ENCODE data around the gene SERTM1. TPM values are rescaled to one million over a fixed set of nuclear protein-coding genes. Genes with fewer than 3 reads are reported as not detected.
A peak's percentile ranks its signal among the peaks of the same experiment; 100 is the strongest.

SERTM1 gene
- total RNA-seq: under 1 TPM in 1 of 2 donors, not detected in 1; 0.36 TPM

GRCh38 chr13:36673838-36674326 lies at the start of gene SERTM1:
Gene SERTM1 (plus strand): TSS chr13:36674020. CDS start chr13:36695079, 21,059 bp downstream.
- Histone ChIP-seq H3K4me1 (replicated peaks) (no peaks in the 10 kb centered on the region), H3K4me3 (peak within 1 kb of the TSS; percentile 11), H3K27ac (no peak within 1 kb of the TSS), H3K27me3 (replicated peaks; ENCODE audit: insufficient read depth) (peaks cover 18% of the 10 kb centered on the region), H3K9me3 (no peaks in the 10 kb centered on the region), H3K36me3 (no peaks in the 10 kb centered on the region)
- intact Hi-C loops (cut with DNase I): no loop called here
- WGBS: 1% methylated on average over 50 of the region's 56 CpGs
- no peak for DNase-seq (ENCODE audit: low spot score)
- TF ChIP-seq CTCF (IDR thresholded peaks at IDR 0.05) (no peak), POLR2A (IDR thresholded peaks at IDR 0.05) (no peak), POLR2AphosphoS5 (IDR thresholded peaks at IDR 0.05) (no peak)

- no peaks in the 10 kb centered on the region for H3K27me3 ChIP-seq (replicated peaks; ENCODE audit: insufficient read depth)
- WGBS: 59% methylated on average over 5 of the region's 5 CpGs
- no peak overlapping the region for H3K27ac ChIP-seq
- H3K9me3 ChIP-seq: no peaks in the 10 kb centered on the region
- no peak for DNase-seq (ENCODE audit: low spot score)
- no peak overlapping the region for H3K4me3 ChIP-seq
- intact Hi-C loops (cut with DNase I): no loop called here
- no peaks in the 10 kb centered on the region for H3K4me1 ChIP-seq (replicated peaks)
- TF ChIP-seq CTCF (IDR thresholded peaks at IDR 0.05) (no peak), POLR2AphosphoS5 (IDR thresholded peaks at IDR 0.05) (no peak), POLR2A (IDR thresholded peaks at IDR 0.05) (no peak)
- H3K36me3 ChIP-seq: no peaks in the 10 kb centered on the region
Measured at GRCh38 chr13:36628377-36629056, 45.3 kb upstream of the SERTM1 start.

GRCh38 chr13:36629057-36629385 lies 44.8 kb upstream of the SERTM1 start:
- TF ChIP-seq POLR2AphosphoS5 (IDR thresholded peaks at IDR 0.05) (no peak), POLR2A (IDR thresholded peaks at IDR 0.05) (no peak), CTCF (IDR thresholded peaks at IDR 0.05) (no peak)
- Histone ChIP-seq H3K27me3 (replicated peaks; ENCODE audit: insufficient read depth) (no peaks in the 10 kb centered on the region), H3K4me1 (replicated peaks) (no peaks in the 10 kb centered on the region), H3K36me3 (no peaks in the 10 kb centered on the region), H3K27ac (no peak overlapping the region), H3K9me3 (no peaks in the 10 kb centered on the region), H3K4me3 (no peak overlapping the region)
- 22% methylated on average over 2 of the region's 2 CpGs for WGBS
- intact Hi-C loops (cut with DNase I): no loop called here
- DNase-seq (ENCODE audit: low spot score): no peak

- Histone ChIP-seq H3K4me3 (no peak overlapping the region), H3K27ac (no peak overlapping the region), H3K9me3 (no peaks in the 10 kb centered on the region), H3K36me3 (no peaks in the 10 kb centered on the region), H3K4me1 (replicated peaks) (no peaks in the 10 kb centered on the region), H3K27me3 (replicated peaks; ENCODE audit: insufficient read depth) (no peaks in the 10 kb centered on the region)
- DNase-seq (ENCODE audit: low spot score): no peak
- intact Hi-C loops (cut with DNase I): no loop called here
- WGBS: 95% methylated on average over 2 of the region's 2 CpGs
- TF ChIP-seq POLR2AphosphoS5 (IDR thresholded peaks at IDR 0.05) (no peak), POLR2A (IDR thresholded peaks at IDR 0.05) (no peak), CTCF (IDR thresholded peaks at IDR 0.05) (no peak)
Measured at GRCh38 chr13:36630181-36630803, 43.5 kb upstream of the SERTM1 start.

GRCh38 chr13:36639610-36640009 lies 34.2 kb upstream of the SERTM1 start:
- H3K27ac ChIP-seq: no peak overlapping the region
- H3K36me3 ChIP-seq: no peaks in the 10 kb centered on the region
- no peaks in the 10 kb centered on the region for H3K4me1 ChIP-seq (replicated peaks)
- TF ChIP-seq POLR2A (IDR thresholded peaks at IDR 0.05) (no peak), CTCF (IDR thresholded peaks at IDR 0.05) (no peak), POLR2AphosphoS5 (IDR thresholded peaks at IDR 0.05) (no peak)
- no peaks in the 10 kb centered on the region for H3K9me3 ChIP-seq
- H3K4me3 ChIP-seq: no peak overlapping the region
- H3K27me3 ChIP-seq (replicated peaks; ENCODE audit: insufficient read depth): no peaks in the 10 kb centered on the region
- intact Hi-C loops (cut with DNase I): no loop called here
- DNase-seq (ENCODE audit: low spot score): no peak
- 8% methylated on average over 1 of the region's 1 CpG for WGBS
